Activated naive CD4-positive, alpha-beta T cell treated with anti-CD3 and anti-CD28 coated beads, Interleukin-2, amount 50 U/mL, for 72 hours (primary cell): ENCODE results near the gene CST7. TPM values are rescaled to one million over a fixed set of nuclear protein-coding genes. Genes with fewer than 3 reads are reported as not detected.

Source experiments
- ATAC-seq, 2 donors: fragments of 150-1000 bp; cut with Tn5 transposase; 2 replicates each; pipeline ENCODE4 v1.10.0; 2021; ENCODE audit warnings: mild to moderate bottlenecking in 2 of 2, moderate library complexity in 2 of 2
- DNase-seq, 2 donors: peaks; one replicate each; pipeline ENCODE4 v3.0.0; 2021 to 2022; ENCODE audit warnings: low spot score in 2 of 2
- H3K27ac Mint-ChIP-seq, 2 donors: one replicate each; pipeline ENCODE4 v1.8.0; 2022; ENCODE audit warnings: mild to moderate bottlenecking in 2 of 2, mixed read lengths in 2 of 2
- H3K36me3 Mint-ChIP-seq, 2 donors: one replicate each; pipeline ENCODE4 v1.8.0; 2022; ENCODE audit warnings: mixed read lengths in 2 of 2
- H3K9me3 Mint-ChIP-seq, 2 donors: one replicate each; pipeline ENCODE4 v1.8.0; 2022; ENCODE audit warnings: mixed read lengths in 2 of 2
- total RNA-seq, 2 donors: library from RNA; stranded (reverse); gene quantifications; one replicate each; pipeline ENCODE4 v1.2.3, GENCODE V29; 2022

CST7 gene, protein sequence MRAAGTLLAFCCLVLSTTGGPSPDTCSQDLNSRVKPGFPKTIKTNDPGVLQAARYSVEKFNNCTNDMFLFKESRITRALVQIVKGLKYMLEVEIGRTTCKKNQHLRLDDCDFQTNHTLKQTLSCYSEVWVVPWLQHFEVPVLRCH
- total RNA-seq = 10 to 100 TPM; 29.8 to 50.3 TPM

- H3K9me3 Mint-ChIP-seq = peaks cover 25 to 37% of the 10 kb centered on the region in 2 donors
- DNase-seq (peak; percentile 64 to 85), ATAC-seq (peak; percentile 89 to 94)
- peaks cover 31 to 52% of the 10 kb centered on the region in 2 donors for H3K36me3 Mint-ChIP-seq
- peak within 1 kb of the TSS; percentile 89 to 95 for H3K27ac Mint-ChIP-seq
Observed at GRCh38 chr20:24948939-24949679, at the start of gene CST7. TSS of gene CST7 (plus strand) at chr20:24949269. CDS start at chr20:24949506, 237 bp downstream.

GRCh38 chr20:24906806-24907205 is 42.3 kb upstream of the CST7 start:
- ATAC-seq (no peak), DNase-seq (no peak)
- no peaks in the 10 kb centered on the region for H3K36me3 Mint-ChIP-seq
- no peak overlapping the region for H3K27ac Mint-ChIP-seq
- peaks cover 3 to 5% of the 10 kb centered on the region in 2 donors for H3K9me3 Mint-ChIP-seq

DNA sequence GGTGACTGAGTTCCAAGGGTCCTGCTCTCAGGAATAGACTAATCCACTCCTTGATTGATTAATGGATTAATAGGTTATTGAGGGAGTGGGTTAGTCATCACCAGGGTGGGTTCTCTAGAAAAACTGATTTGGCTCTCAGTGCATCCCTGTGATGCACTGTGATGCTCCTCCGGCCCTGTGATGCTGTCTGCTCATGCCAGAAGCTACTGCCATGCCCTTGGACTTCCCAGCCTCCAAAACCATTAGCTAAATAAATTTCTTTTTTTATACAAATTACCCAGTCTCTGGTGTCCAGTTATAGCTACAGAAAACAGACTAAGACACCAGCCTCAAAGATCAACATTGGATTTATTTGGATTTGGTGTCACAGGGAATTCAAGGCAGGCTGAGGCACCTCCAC is 40.4 kb upstream of the CST7 start:
- DNase-seq (no peak), ATAC-seq (no peak)
- Mint-ChIP-seq H3K36me3 (no peaks in the 10 kb centered on the region), H3K9me3 (peaks cover 3 to 5% of the 10 kb centered on the region in 2 donors), H3K27ac (no peak overlapping the region)

DNA sequence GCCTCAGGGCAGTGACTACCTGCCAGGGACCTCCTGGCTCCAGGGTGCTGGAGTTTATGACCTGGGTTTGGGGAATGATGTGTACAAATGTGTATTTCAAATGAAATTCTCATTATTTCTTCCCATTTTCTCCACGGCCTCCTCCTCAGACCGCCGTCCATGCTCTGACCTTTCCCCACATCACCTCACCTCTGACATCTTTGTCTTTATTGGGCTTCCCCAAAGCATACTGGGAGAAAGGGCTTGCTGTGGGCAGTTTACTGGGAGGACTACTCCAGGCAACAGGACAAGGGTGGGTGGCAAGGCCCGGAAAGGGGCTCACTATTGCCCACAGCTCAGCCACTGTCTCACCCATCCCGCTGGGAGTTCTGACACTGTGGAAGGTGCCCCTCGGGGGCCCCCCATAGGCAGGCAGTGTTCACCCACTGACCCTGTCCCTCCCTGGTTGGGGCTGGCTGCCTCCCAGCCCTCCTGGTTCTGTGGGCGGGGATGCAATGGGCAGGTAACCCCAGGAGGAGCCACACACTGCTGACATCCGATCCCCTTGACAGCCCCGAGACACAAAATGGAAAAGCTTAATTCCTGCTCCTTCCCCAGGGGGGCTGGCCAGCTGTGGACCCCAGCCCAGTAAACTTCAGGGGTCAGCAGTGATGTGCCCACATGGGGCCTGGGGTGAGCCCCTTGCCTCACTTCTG is 39.8 kb upstream of the CST7 start:
- DNase-seq (no peak), ATAC-seq (no peak)
- Mint-ChIP-seq H3K36me3 (no peaks in the 10 kb centered on the region), H3K9me3 (peaks cover 3 to 5% of the 10 kb centered on the region in 2 donors), H3K27ac (no peak overlapping the region)

DNA sequence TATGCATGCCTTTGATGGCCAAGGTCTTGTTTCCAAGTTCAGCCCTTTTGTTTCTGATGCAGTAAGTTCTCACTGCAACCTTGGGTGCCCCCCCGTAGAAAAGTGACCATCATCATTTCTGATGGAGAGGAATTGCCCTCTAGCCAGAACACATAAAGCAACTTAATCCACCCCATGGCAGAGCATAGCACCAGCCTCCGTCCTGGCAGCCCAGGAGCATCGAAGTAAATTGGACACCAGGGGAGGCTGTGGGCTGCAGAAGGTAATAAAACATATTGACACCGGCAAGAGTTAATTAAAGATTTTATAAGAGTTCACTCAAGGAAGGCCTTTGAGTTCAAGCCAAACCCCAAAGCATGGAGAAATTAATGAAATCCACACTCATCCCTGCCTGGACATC is 39.2 kb upstream of the CST7 start:
- ATAC-seq = no peak
- Mint-ChIP-seq H3K36me3 (no peaks in the 10 kb centered on the region), H3K27ac (peak overlapping the region in 1 of 2 donors; percentile 69), H3K9me3 (peaks cover 3 to 5% of the 10 kb centered on the region in 2 donors)
- no peak for DNase-seq

DNA sequence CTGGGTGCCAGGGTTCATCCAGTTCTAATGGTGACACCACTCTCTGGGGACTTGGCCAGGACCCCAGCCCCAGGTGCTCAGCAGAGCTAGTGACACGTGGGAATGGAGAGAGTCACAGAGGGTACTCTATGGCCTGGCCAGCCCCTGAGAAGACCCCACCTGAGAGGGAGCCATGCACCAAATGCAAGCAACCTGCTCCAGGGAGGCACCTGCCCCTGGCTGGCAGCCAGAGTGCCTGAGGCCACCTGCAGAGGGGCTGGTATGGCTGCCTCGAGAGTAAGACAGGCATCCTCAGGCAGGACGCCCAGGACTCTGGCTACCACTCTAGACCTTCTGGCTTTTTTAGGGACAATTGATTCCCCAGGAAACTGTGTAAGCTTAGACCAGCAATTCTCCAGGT is 38.6 kb upstream of the CST7 start:
- Mint-ChIP-seq H3K27ac (no peak overlapping the region), H3K9me3 (peaks cover 3 to 5% of the 10 kb centered on the region in 2 donors), H3K36me3 (no peaks in the 10 kb centered on the region)
- ATAC-seq (no peak), DNase-seq (no peak)

DNA sequence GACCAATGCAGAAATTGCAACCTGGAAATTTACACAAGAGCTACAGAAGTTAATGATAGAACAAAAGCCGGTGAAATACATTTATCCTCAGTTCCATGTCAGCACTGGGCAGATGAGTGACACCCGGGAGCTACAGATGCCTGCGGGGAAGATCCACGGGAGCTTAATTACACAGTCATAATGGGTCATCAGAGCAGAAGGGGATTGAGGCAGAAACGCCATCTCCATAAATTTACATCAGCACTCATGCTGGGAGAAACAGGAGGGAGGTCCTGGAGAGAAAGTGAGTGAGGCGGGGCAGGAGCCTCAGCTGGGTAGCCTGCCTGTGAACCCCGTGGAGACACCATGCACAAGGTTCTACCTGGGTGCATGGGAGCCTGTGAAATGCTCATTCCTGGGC is 37.6 kb upstream of the CST7 start:
- DNase-seq (no peak), ATAC-seq (no peak)
- Mint-ChIP-seq H3K27ac (no peak overlapping the region), H3K36me3 (no peaks in the 10 kb centered on the region), H3K9me3 (peaks cover 3 to 5% of the 10 kb centered on the region in 2 donors)

DNA sequence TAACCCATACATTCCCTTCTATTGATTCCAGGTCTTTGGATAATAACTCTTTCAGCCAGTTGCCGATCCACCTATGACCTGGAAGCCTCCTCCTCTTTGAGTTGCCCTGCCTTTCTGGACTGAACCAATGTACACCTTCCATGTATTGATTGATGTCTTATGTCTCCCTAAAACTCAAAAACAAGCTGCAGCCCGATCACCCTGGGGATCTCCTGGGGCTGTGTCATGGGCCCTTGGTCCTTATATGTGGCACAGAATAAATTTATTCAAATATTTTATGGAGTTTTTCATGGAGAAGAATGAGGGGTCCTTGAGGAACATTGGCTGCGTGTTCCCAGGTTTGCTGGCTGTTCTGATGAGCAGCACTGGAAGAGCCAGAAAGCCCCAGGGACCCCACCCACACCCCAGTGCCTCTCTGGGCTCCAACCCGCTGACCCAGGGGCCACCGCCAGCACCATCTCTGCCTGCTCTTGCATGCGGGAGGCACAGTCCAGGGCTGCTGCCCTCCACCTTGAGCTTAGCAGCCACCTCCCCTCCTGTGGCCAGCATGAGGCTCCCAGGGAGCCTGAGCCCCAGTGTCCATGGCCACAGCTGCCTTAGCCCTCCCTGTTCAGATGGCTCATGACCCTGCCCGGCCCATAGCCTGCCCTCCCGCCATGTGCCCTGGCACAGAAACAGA is 36.5 kb upstream of the CST7 start:
- H3K9me3 Mint-ChIP-seq = peaks cover 0 to 3% of the 10 kb centered on the region in 2 donors
- H3K27ac Mint-ChIP-seq = no peak overlapping the region
- DNase-seq (no peak), ATAC-seq (no peak)
- no peaks in the 10 kb centered on the region for H3K36me3 Mint-ChIP-seq

GRCh38 chr20:24913076-24913628 is 35.9 kb upstream of the CST7 start:
- ATAC-seq = no peak
- peaks cover 0 to under 1% of the 10 kb centered on the region in 2 donors for H3K9me3 Mint-ChIP-seq
- no peak for DNase-seq
- H3K27ac Mint-ChIP-seq = no peak overlapping the region
- H3K36me3 Mint-ChIP-seq = no peaks in the 10 kb centered on the region

- no peak for ATAC-seq
- no peak for DNase-seq
- Mint-ChIP-seq H3K36me3 (no peaks in the 10 kb centered on the region), H3K9me3 (no peaks in the 10 kb centered on the region), H3K27ac (no peak overlapping the region)
Observed at GRCh38 chr20:24914388-24915241, 34.5 kb upstream of the CST7 start.

DNA sequence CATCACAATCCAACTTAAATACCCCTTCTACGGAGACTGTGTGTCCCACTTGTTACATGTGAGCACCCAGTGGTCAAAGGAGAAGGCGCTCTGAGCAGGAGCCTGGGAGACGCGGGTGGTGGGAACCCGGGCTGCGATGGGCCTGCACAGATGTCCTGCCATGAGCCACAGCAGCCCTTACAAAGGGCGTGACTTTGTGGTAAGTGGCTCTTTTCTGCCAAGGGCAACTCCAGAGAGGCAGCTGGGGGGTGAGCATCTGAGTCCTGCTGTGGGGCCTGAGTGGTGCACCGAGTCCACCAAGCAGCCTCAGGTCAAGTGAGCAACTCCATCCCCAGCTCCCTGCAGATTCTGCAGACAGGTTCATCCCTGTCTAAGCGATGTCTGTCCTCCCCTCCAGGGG is 33.6 kb upstream of the CST7 start:
- H3K9me3 Mint-ChIP-seq = no peaks in the 10 kb centered on the region
- H3K27ac Mint-ChIP-seq = no peak overlapping the region
- no peak for ATAC-seq
- no peak for DNase-seq
- H3K36me3 Mint-ChIP-seq = no peaks in the 10 kb centered on the region

DNA sequence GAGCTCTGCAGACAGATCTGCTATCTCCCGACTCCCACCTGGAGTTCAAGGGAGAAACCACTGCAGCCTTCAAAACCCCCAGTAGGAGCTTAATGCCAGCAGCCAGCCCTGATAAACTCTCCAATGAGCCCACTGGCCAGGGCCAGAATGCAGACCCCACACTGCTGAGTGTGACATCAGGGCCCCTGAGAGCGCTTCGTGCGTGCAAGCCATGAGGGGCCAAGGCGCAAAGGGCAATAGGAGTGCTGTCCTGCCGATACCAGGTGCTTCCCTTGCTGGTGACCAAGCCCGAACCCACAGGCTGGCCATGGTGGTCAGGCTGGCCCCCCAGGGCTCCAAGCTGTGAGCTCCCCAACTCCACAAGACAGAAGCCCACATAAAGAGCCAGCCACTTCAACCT is 33.2 kb upstream of the CST7 start:
- Mint-ChIP-seq H3K36me3 (no peaks in the 10 kb centered on the region), H3K27ac (no peak overlapping the region), H3K9me3 (no peaks in the 10 kb centered on the region)
- DNase-seq (no peak), ATAC-seq (no peak)

DNA sequence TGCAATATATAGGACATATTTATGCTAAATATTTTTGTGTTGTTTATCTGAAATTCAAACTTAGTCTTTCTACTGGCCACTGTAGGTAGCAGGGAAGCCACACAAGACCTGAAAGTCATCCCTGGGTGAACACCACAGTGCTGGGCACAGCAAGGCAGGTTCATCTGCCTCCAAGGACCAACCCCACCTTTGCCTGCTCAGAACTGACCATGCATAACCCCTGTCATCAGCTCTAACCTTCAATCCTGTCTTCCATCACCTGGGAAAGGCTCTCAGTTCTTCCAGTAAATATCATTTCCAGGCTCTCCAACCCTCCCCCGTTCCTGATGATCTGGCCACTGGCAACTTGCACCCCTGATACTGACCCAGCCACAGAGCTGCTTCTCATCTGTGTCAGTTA is 32.7 kb upstream of the CST7 start:
- no peak overlapping the region for H3K27ac Mint-ChIP-seq
- no peaks in the 10 kb centered on the region for H3K9me3 Mint-ChIP-seq
- DNase-seq = no peak
- no peak for ATAC-seq
- peaks cover 0 to 5% of the 10 kb centered on the region in 2 donors for H3K36me3 Mint-ChIP-seq

DNA sequence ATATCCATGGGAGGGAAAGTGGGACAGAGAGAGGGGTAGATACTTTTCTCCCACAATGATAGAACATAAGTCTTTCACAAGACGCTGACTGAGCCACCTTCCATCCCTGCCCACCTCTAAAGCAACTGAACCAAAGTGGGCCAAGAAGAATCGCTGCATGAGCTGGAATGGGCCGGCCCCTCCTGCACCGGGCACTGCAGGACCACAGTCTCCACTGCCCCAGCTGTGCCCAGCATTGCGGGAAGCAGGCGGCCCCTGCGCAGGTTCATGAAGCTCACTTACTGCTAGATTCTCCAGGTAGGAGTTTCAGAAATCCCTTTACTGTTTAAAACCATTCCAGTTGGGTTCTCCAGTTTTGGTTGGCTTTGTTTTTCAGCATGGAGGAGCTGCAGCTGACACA is 32.0 kb upstream of the CST7 start:
- Mint-ChIP-seq H3K36me3 (peaks cover 0 to 9% of the 10 kb centered on the region in 2 donors), H3K9me3 (no peaks in the 10 kb centered on the region), H3K27ac (no peak overlapping the region)
- DNase-seq = no peak
- no peak for ATAC-seq

DNA sequence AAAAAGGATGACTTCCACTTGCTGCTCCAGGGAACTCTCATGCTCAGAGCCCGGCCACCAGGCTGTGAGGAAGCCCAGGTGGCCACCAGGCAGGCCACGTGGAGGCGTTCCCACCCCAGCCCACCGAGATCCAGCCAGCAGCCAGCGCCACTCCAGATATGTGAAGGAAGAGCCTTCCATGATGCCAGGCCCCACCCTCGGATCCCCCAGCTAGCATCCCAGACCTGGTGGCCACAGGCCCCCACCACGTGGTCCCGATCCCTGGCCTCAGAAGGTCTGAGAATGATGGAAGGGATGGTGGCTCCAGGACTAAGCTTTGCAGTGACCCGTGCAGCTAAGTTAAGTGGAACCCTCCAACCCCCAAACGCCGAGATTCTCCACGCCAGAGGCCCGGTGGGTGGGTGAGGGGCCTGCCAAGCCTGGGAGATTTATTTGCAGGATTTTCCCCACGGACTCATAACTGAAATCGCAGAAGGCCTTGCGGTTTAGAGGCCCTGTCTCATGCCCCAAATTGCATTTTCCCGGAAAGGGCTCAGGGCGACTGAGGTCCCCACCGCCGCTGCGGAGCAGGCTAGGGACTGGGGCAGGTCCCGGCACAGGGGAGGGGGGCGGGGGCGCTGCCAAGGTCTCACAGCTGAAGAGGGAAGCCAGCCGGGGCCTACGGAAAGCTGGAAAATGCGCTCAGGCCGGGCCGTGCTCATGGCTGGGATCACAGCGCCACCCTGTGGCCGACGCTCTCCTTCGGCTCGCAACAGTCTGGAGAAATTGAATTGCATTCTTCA is 31.1 kb upstream of the CST7 start:
- DNase-seq = peak in 1 of 2 donors; percentile 57
- ATAC-seq = peak; percentile 79 to 83
- Mint-ChIP-seq H3K9me3 (peaks cover 0 to 4% of the 10 kb centered on the region in 2 donors), H3K36me3 (peaks cover 5 to 9% of the 10 kb centered on the region in 2 donors), H3K27ac (no peak overlapping the region)
